GM23338 (cell line): ENCODE results near the gene ZNF143. TPM values are rescaled to one million over a fixed set of nuclear protein-coding genes. Genes with fewer than 3 reads are reported as not detected.
A peak's percentile ranks its signal among the peaks of the same experiment; 100 is the strongest.

ENCODE experiments used
- ATAC-seq: fragments of 200-7000 bp; cut with Tn5 transposase; 3 replicates; pipeline ENCODE4 v1.9.1; 2020
- DNase-seq: peaks from one replicate; pipeline ENCODE4 v3.0.0-alpha.2; 2015; ENCODE audit warnings: low spot score
- H2AFZ ChIP-seq: fragments of 200-600 bp; sonication (generic); 2 replicates; pipeline ENCODE4 v1.8.0; 2016; ENCODE audit warnings: antibody characterized with exemption, mild to moderate bottlenecking, moderate library complexity
- H3F3A ChIP-seq: fragments of 200-600 bp; sonication (generic); replicated peaks from 2 replicates; pipeline ENCODE4 v1.8.0; 2017; ENCODE audit warnings: antibody characterized with exemption, mixed run types, low read depth
- H3K27ac ChIP-seq: fragments of 200-600 bp; sonication (generic); 2 replicates; pipeline ENCODE4 v1.6.1; 2016; ENCODE audit warnings: low read depth
- H3K27me3 ChIP-seq: fragments of 200-600 bp; sonication (generic); 2 replicates; pipeline ENCODE4 v1.8.0; 2016; ENCODE audit warnings: mild to moderate bottlenecking, mixed run types, moderate library complexity; ENCODE audit not compliant: insufficient read depth
- H3K36me3 ChIP-seq: fragments of 200-600 bp; sonication (generic); 2 replicates; pipeline ENCODE4 v1.8.0; 2016; ENCODE audit warnings: mild to moderate bottlenecking; ENCODE audit not compliant: insufficient read depth
- H3K4me1 ChIP-seq: fragments of 200-600 bp; sonication (generic); 2 replicates; pipeline ENCODE4 v1.8.0; 2016; ENCODE audit warnings: mild to moderate bottlenecking, moderate library complexity; ENCODE audit not compliant: insufficient read depth
- H3K4me2 ChIP-seq: fragments of 200-600 bp; sonication (generic); 2 replicates; pipeline ENCODE4 v1.7.1; 2017; ENCODE audit warnings: mixed run types
- H3K4me3 ChIP-seq: fragments of 200-600 bp; sonication (generic); 2 replicates; pipeline ENCODE4 v1.6.1; 2016; ENCODE audit warnings: mixed run types
- H3K79me2 ChIP-seq: fragments of 200-600 bp; sonication (generic); replicated peaks from 2 replicates; pipeline ENCODE4 v1.8.0; 2017; ENCODE audit warnings: mild to moderate bottlenecking; ENCODE audit not compliant: insufficient read depth
- H3K9me2 ChIP-seq: fragments of 200-600 bp; sonication (generic); 2 replicates; pipeline ENCODE4 v1.8.0; 2017; ENCODE audit not compliant: insufficient read depth
- H4K20me1 ChIP-seq: fragments of 200-600 bp; sonication (generic); replicated peaks from 2 replicates; pipeline ENCODE4 v1.8.0; 2017; ENCODE audit warnings: mild to moderate bottlenecking; ENCODE audit not compliant: insufficient read depth
- H3K27ac Mint-ChIP-seq: 2 replicates; pipeline ENCODE4 v1.8.0; 2020; ENCODE audit warnings: inconsistent platforms, mild to moderate bottlenecking, moderate library complexity, mixed read lengths
- H3K27me3 Mint-ChIP-seq: 3 replicates; pipeline ENCODE4 v1.8.0; 2022; ENCODE audit warnings: low read depth, mild to moderate bottlenecking, moderate library complexity, mixed read lengths, inconsistent platforms; ENCODE audit not compliant: insufficient read depth, poor library complexity
- H3K36me3 Mint-ChIP-seq: 3 replicates; pipeline ENCODE4 v1.8.0; 2021; ENCODE audit warnings: low read depth, mild to moderate bottlenecking, inconsistent platforms, moderate library complexity, mixed read lengths
- H3K4me1 Mint-ChIP-seq: 3 replicates; pipeline ENCODE4 v1.8.0; 2020; ENCODE audit warnings: mild to moderate bottlenecking, inconsistent platforms, mixed read lengths
- H3K4me3 Mint-ChIP-seq: 3 replicates; pipeline ENCODE4 v1.8.0; 2021; ENCODE audit warnings: moderate library complexity, mild to moderate bottlenecking, inconsistent platforms, mixed read lengths
- H3K9me3 Mint-ChIP-seq: 3 replicates; pipeline ENCODE4 v1.8.0; 2020; ENCODE audit warnings: moderate library complexity, mild to moderate bottlenecking, inconsistent platforms, mixed read lengths
- EZH2phosphoT487 ChIP-seq: fragments of 200-600 bp; sonication (generic); IDR thresholded peaks from one replicate; pipeline ENCODE4 v1.8.1; 2018; ENCODE audit warnings: antibody characterized with exemption; ENCODE audit not compliant: unreplicated experiment
- NANOG ChIP-seq: IDR thresholded peaks from 2 replicates; pipeline ENCODE4 v1.6.1; 2016; ENCODE audit warnings: antibody characterized with exemption, borderline replicate concordance
- POLR2AphosphoS5 ChIP-seq: IDR thresholded peaks from 2 replicates; pipeline ENCODE4 v1.6.1; 2016; ENCODE audit warnings: antibody characterized with exemption, low read depth
- ZNF331 ChIP-seq: fragments of 250-450 bp; sonication (Bioruptor Pico); IDR thresholded peaks from 2 replicates; pipeline ENCODE4 v1.5.0; 2020; ENCODE audit warnings: low read depth, mild to moderate bottlenecking, moderate library complexity
- ZNF462 ChIP-seq: fragments of 250-450 bp; sonication (Bioruptor Pico); IDR thresholded peaks from 2 replicates; pipeline ENCODE4 v1.5.0; 2020; ENCODE audit warnings: mild to moderate bottlenecking, moderate library complexity
- polyA plus RNA-seq: library from polyadenylated mRNA; unstranded; fragments of >200 nt; fragmentation: Nextera tagmentation; extraction: Ambion mirVana; gene quantifications from 2 replicates; pipeline ENCODE4 v1.2.1, GENCODE V29; 2016
- total RNA-seq: library from RNA; depleted of rRNA; stranded (reverse); fragments of >200 nt; shearing (Covaris generic); gene quantifications from 2 replicates; pipeline ENCODE4 v1.2.3, GENCODE V29; 2014

Gene ZNF143
- total and polyA plus RNA-seq, 2 experiments from 2014 or later: 33.5 to 44.2 TPM

GRCh38 chr11:9574622-9575259 lies 113.9 kb downstream of the ZNF143 start:
- Histone ChIP-seq H3K4me3 (peak overlapping the region; percentile 74), H3K27me3 (no peaks in the 10 kb centered on the region), H2AFZ (no peak overlapping the region), H3K9me2 (no peaks in the 10 kb centered on the region), H4K20me1 (peaks cover 12% of the 10 kb centered on the region), H3K36me3 (peaks cover 31% of the 10 kb centered on the region), H3K4me1 (peaks cover 28% of the 10 kb centered on the region), H3K27ac (peak overlapping the region; percentile 53), H3K79me2 (peaks cover 55% of the 10 kb centered on the region), H3K4me2 (peak overlapping the region; percentile 78), H3F3A (no peaks in the 10 kb centered on the region; the same call in 1 of the 2 replicates)
- Mint-ChIP-seq H3K27ac (peak overlapping the region; percentile 94), H3K4me1 (peaks cover 36% of the 10 kb centered on the region), H3K9me3 (no peaks in the 10 kb centered on the region), H3K36me3 (peaks cover 51% of the 10 kb centered on the region), H3K4me3 (peak overlapping the region; percentile 94), H3K27me3 (peaks cover 19% of the 10 kb centered on the region)
- ATAC-seq (no peak), DNase-seq (peak; percentile 33)
- TF ChIP-seq ZNF331 (CRISPR knock-in tag) (no peak), POLR2AphosphoS5 (0 out of 2 replicates have a peak, but pooled peaks have one; percentile 1)

- Histone ChIP-seq H4K20me1 (peaks cover 18% of the 10 kb centered on the region), H2AFZ (no peak overlapping the region), H3K9me2 (no peaks in the 10 kb centered on the region), H3F3A (peaks cover 2% of the 10 kb centered on the region; the same call in 1 of the 2 replicates), H3K36me3 (peaks cover 39% of the 10 kb centered on the region), H3K79me2 (peaks cover 60% of the 10 kb centered on the region), H3K4me2 (peak overlapping the region; percentile 78), H3K4me3 (peak overlapping the region; percentile 74), H3K27ac (peak overlapping the region; percentile 53), H3K4me1 (peaks cover 24% of the 10 kb centered on the region), H3K27me3 (no peaks in the 10 kb centered on the region)
- TF ChIP-seq ZNF462 (CRISPR knock-in tag) (no peak), EZH2phosphoT487 (no peak), POLR2AphosphoS5 (peak; percentile 60), NANOG (no peak)
- H3K27ac Mint-ChIP-seq: peak overlapping the region; percentile 94
- peaks cover 58% of the 10 kb centered on the region for H3K36me3 Mint-ChIP-seq
- peaks cover 19% of the 10 kb centered on the region for H3K27me3 Mint-ChIP-seq
- peaks cover 32% of the 10 kb centered on the region for H3K4me1 Mint-ChIP-seq
- H3K4me3 Mint-ChIP-seq: peak overlapping the region; percentile 94
- peak; percentile 83 for DNase-seq
- ATAC-seq: peak; percentile 9
- H3K9me3 Mint-ChIP-seq: no peaks in the 10 kb centered on the region
These were observed 114.7 kb downstream of the ZNF143 start for GRCh38 chr11:9575260-9576240.
